ELF-1 (cell line): Measurements from ENCODE around the gene HINT2.

Experiments
- DNase-seq: peaks from one replicate; pipeline ENCODE4 v3.0.0-alpha.2; 2016; ENCODE audit warnings: low read depth, low spot score

HINT2 gene

DNA sequence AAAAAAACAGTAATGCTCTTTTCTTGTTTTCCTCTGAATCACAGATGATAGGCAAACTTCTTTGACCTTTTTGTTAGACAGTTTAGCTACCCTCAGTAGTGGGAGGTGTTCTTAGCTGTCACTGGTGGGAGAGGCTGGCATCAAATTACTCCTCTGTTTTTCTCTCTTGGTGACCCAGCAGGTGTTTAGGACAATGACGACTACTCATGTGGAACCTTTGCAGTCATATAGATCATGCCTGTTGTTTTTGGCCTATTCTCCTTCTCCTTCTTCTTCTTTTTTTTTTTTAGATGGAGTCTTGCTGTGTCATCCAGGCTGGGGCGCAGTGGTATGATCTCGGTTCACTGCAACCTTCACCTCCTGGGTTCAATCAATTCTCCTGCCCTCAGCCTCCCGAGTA lies 38.8 kb downstream of the HINT2 start:
- no peak for DNase-seq

DNA sequence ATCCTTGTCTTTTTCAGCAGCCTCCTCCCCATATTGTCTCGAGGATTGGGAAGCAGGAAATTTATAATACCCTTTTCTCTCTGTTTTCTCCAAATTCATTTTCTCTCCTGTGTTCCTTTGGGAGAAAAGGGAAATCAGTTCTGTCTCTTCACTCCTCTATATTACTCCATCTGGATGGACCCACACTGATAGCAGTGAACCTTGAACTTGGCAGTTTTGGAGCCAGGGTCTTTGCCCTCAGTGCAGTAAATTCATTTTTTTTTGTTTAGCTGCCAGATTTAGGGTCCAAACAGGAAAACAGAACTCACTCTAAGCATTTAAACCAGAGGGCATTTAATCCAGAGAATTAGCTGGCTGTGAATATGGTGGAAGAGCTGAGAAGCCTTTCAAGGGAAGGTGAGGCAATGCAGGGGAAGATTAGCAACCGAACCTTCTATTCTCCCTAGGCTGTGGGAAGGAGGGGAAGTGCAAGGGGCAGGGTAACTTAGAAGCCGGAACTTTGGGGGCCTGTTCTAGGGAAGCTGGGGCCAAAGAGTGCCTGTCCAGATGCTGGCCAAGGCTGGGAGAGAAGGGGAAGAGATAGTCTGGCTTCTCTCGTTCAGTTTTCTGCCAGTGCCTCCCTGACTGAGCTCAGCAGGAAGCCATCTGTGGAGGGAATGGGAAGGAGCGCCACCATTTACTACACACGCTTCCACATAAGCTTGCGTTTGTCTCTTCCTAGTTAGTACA lies 39.8 kb downstream of the HINT2 start:
- peak; percentile 8 for DNase-seq

DNA sequence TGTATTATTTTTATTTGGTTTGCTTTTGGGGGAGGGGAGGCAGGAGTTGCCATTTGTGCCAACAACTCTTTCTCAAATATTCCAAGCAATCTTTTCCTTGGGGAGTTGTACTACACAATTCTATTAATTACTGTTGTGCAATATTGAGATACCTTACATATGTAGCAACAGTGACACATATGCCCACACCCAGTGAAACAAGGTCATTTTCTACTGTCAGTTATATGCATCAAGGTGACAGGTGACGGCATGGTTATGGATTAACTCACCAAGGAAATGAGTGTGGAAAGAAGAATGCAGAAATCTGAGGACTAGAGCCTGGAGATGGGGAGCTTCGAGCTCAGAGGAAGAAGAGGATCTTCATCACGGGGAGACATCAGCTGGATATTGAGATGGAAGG lies 42.9 kb downstream of the HINT2 start:
- no peak for DNase-seq

- DNase-seq, result no peak
Measured at GRCh38 chr9:35771534-35771933, 43.3 kb downstream of the HINT2 start.

- DNase-seq, result no peak
Measured at GRCh38 chr9:35771075-35771433, 43.8 kb downstream of the HINT2 start.

GRCh38 chr9:35769763-35770162 lies 45.1 kb downstream of the HINT2 start:
- DNase-seq, result no peak

- no peak for DNase-seq
Measured at GRCh38 chr9:35767458-35767857, 47.4 kb downstream of the HINT2 start.

GRCh38 chr9:35766997-35767396 lies 47.8 kb downstream of the HINT2 start:
- DNase-seq, result no peak

GRCh38 chr9:35763803-35764202 lies 51.0 kb downstream of the HINT2 start:
- no peak for DNase-seq

GRCh38 chr9:35763181-35763580 lies 51.7 kb downstream of the HINT2 start:
- DNase-seq, result no peak
